ENCODE data around the gene POC1B.

Gene POC1B

GRCh38 chr12:89414851-89415250 is 111.0 kb downstream of the POC1B start:
- DNase-seq = peak; percentile 81

- DNase-seq = no peak
These were observed 111.5 kb downstream of the POC1B start for GRCh38 chr12:89414322-89414721.

- no peak for DNase-seq
These were observed 112.6 kb downstream of the POC1B start for GRCh38 chr12:89413234-89413633.

GRCh38 chr12:89412665-89413064 is 113.2 kb downstream of the POC1B start:
- no peak for DNase-seq

DNA sequence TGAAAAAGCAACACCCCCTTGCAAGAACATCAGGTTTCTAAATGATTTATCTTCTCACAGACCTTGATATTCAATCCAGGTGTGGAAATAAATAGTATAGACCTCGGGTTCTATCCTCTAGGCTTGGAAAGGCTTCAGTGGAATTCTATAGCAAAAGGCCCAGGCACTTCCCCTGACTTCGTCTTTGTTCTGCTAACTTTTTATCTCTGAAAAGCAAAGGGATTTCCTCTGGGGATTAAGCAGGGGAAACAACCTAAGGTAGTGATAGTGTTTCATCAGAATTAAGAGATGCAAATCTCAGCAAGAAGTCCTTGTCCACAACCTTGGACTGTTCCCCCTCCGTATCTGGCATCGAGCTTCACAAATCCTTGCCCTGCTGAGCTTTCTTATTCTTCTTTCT is 114.0 kb downstream of the POC1B start:
- no peak for DNase-seq

- DNase-seq = no peak
These were observed 114.6 kb downstream of the POC1B start for GRCh38 chr12:89411234-89411633.

DNA sequence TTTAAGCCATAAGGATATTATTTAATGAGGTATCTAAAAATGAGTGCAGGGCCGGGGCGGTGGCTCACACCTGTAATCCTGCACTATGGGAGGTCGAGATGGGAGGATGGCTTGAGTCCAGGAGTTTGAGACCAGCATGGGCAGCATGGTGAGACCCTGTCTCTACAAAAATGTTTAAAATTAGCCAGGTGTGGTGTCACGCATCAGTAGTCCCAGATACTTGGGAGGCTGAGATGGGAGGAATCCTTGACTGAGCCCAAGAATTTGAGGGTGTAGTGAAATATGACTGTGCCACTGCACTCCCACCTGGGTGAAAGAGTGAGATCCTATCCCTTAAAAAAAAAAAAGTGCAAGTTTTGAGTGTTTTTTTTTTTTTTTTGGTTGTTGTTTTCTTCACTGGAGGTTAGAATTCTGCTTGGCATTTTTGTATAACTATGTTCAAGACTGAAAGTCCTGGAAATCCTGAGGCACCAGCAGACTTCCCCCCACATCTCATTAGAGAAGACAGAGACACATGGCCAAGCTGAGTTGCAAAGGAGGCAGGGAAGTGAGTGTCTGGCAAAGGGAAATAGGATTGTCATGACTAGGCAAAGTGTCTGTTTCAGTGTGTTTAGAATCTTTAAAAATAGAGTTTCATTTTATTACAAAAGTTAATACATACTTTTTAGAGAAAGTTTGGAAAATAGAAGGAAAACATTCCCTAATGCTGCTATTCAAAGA is 120.1 kb downstream of the POC1B start:
- DNase-seq = no peak

GRCh38 chr12:89401433-89402058 is 124.3 kb downstream of the POC1B start:
- DNase-seq = no peak

DNA sequence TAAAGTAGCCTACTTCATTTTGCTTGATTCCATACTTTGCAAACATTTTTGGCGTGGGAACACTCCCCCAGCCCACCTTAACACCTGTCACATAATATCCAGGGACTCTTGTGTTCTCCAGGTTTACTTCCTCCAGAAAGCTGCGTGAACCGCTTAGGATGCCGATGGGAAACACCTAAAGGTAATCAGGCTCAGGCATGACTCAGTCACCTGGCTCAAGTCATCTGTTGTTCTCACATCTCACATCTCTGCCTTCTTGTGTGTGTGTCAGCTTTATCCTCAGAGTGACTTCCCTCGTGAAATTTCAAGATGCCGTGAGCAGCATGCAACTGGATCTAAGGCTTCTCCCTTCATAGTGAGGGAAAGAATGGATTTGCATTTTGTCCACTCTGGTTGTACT is 125.4 kb downstream of the POC1B start:
- DNase-seq = no peak

- no peak for DNase-seq
These were observed 130.1 kb downstream of the POC1B start for GRCh38 chr12:89395712-89396111.

- no peak for DNase-seq
These were observed 132.2 kb downstream of the POC1B start for GRCh38 chr12:89393551-89394121.

DNA sequence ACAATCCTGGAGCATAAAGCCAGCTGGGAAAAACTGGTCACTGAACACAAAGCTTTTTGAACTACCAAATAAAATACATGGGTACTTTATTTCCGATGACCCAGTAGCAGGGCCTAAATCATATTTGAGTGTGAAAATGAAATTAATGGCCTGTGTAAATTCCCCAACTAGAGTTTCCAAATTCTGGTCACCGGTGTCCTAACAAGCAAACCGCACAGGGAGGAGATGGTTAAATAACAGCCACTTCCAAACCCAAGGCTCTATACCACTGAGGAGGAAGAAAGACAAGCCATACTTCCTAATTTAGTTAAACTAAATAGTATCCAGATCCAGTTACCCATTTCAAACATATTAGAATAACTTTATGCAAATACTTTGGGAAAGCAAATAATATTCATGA is 133.5 kb downstream of the POC1B start:
- no peak for DNase-seq

- DNase-seq = no peak
These were observed 134.0 kb downstream of the POC1B start for GRCh38 chr12:89391726-89392336.

DNA sequence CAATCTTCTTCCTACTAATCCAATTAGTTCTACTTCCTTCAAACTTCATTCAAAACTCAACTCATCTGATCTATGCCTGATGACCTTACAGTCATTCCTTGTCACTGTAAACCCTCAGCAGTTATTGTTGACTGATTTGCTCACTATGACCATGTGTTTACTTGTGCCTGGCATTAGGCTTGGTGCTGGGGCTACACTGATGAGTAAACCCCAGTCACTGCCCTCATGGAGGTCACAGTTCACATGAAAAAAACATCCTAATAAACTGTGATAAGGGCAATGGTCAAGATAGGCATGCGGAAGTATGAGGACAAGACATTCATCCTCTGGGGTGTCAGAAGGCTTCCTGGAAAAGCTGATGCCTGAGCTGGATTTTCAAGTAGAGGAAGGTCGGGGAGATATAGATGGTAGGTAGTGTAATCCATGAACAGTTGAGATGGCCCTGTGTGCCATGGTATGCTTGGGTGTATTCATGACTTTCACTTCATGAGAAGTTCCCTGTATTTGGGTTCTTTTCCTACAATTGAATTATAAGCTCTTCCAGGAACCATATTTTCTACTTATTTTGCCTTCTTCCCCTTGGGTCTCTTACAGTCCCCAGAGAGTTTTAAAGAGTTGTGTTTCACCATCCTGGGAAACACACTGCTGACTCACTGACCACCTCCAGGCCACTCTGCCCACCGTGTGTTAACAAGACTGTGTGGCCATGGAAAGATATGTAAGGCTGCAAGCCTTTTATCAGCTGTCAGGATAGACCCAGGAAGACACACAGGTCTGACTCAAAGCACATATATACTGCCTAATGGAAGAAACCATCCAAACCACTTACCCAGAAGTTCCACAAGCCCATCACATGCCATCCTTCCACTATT is 134.8 kb downstream of the POC1B start:
- DNase-seq = peak; percentile 76

- DNase-seq = no peak
These were observed 135.8 kb downstream of the POC1B start for GRCh38 chr12:89389755-89390661.

GRCh38 chr12:89386138-89386537 is 139.7 kb downstream of the POC1B start:
- no peak for DNase-seq

DNA sequence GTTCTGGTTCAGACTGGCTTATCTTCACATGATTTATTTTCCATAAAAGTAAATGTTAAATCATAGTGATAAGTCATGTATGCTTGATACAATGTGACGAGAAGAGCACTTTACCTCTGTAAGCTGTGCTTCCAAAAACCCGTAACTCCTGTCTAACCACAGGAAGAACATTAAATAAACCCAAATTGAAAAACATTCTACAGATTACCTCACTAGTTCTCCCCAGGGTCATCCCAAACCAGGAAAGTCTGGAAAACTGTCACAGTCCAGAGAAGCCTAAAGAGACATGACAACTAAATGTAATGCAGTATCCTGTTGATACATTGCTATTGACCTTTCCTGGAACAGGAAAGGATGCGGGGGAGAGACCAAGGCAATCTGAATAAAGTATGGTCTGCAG is 141.0 kb downstream of the POC1B start:
- DNase-seq = no peak

DNA sequence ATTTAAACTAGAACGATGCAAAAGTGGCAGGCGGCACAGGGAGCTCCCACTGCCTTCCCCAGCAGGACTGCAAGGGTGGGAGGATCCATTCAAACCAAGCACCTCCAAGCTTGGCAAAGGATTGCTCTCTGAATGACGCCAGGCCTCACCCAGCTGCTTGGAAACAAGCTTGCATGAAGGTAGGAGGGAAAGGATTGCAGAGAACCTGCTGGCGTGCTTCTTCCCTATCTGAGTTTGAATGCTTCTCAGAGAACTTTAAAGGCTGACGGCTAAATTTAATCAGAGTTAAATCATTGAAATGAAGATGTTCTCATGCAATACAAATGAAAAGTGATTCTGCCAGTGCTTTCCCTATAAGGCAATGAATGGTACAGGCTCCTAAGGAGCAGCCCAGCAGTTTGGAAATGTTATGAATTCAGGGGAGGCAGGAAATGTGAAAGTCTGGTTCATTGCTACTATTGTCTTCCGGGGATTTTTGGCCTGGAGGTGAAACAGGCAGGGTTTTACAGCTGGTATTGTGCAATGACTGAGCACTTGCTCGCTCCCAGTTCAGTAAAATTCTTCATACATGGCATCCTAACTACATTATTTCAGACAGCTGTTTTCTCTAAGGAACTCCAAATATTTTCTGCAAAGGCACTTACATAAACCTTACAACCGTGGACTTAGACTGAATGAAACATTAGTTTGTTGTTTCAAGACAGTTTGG is 141.6 kb downstream of the POC1B start:
- peak; percentile 87 for DNase-seq

- DNase-seq = peak; percentile 18
These were observed 142.4 kb downstream of the POC1B start for GRCh38 chr12:89383235-89384049.

- no peak for DNase-seq
These were observed 143.5 kb downstream of the POC1B start for GRCh38 chr12:89382328-89382727.

All from fibroblast of skin of right quadriceps (primary cell).